ENCODE measurements around the gene RAB11A. TPM values are rescaled to one million over a fixed set of nuclear protein-coding genes. Genes with fewer than 3 reads are reported as not detected.

Gene RAB11A
- total RNA-seq, 1 experiment from 2014 or later: 200 TPM

DNA sequence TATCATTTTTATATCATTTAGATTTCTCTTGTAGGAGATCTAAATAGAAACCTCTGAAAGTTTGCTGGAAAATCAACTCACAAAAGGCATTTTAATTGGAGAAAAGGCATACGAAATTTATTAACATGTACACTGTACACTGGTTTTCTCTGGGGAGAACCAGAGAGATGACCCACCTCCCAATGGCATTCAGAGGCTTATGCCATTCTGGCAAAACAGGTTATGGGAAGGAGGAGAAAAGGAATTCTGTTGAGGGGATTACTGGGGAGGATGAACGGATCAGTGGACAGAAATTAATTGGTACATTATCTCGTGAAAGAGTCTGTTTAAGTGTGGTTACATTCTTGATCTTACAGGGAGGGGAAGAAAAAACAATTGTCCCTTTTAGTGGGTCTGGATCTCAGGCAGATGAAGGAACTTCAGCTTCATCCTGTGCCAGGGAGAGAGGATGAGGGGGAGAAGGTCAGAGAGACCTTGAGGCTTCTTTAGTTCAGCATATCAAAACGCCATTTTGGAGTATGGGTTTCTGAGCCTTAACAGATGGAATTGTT, 16.5 kb downstream of the RAB11A start:
- no peak for DNase-seq (ENCODE audit: low read depth)

DNA sequence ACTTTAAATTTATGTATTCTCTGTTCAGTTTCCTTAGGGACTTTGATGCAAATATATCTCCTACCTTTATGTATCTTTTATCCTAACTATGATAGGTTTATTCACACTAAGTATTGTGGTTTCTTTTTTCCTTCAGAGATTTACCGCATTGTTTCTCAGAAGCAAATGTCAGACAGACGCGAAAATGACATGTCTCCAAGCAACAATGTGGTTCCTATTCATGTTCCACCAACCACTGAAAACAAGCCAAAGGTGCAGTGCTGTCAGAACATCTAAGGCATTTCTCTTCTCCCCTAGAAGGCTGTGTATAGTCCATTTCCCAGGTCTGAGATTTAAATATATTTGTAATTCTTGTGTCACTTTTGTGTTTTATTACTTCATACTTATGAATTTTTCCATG, 18.3 kb downstream of the RAB11A start:
- DNase-seq (ENCODE audit: low read depth): no peak

- DNase-seq (ENCODE audit: low read depth): no peak
Observed at GRCh38 chr15:65888981-65889380, 19.7 kb downstream of the RAB11A start.

DNA sequence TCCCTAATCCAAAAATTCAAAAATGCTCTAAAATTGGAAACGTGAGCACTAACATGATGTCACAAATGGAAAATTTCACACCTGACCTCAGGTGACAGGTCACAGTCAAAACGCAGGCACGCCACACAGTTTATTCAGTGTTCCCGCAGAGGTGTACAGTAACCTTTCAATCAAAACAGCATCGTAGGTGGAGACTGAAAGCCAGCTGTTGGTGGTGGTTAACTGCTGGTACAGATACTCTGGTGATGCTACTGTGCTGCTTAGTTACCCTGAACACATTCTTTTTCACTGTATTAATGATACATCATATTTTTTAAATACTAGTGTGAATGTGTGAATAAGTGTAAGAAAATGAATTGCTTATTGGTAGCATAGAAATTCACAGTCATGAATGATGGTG, 23.8 kb downstream of the RAB11A start:
- DNase-seq (ENCODE audit: low read depth): no peak

DNA sequence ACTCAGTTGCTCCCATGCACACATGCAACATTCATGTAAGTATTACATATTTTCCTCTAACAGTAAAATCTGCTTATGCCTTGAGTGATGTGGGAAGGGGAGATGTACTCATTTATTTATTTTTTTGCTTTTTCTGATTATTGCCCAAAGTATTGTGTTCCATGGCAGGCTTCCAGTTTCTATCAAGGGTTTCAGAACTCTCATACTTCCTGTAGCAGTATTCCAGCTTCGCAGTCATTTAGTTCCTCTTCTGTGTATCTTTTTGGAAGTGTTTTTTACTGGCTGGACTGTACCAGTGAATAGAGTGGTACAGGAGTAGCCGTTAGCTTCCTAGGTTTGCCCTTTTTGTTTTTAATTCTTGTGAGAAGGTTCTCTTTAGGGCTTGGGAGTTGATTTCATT, 26.9 kb downstream of the RAB11A start:
- DNase-seq (ENCODE audit: low read depth): no peak

DNA sequence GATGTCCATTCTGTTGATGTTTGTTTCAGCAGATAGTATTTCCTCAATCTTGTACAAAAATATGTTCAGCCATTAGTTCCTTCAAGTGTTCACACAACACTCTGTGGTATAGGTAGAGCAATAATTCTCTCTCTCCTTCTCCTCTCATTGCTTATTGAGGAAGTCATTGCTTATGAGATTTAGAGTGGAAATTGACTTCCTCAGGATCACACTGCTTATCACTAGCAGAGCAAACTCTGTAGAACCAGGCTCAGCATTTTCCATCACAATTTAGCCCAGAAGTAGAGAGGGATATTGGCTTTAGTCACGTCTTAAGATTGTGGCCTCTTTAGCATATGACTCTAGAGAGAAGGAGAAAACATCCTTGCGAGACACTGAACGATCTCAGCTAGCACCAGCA, 31.2 kb downstream of the RAB11A start:
- DNase-seq (ENCODE audit: low read depth): no peak

DNA sequence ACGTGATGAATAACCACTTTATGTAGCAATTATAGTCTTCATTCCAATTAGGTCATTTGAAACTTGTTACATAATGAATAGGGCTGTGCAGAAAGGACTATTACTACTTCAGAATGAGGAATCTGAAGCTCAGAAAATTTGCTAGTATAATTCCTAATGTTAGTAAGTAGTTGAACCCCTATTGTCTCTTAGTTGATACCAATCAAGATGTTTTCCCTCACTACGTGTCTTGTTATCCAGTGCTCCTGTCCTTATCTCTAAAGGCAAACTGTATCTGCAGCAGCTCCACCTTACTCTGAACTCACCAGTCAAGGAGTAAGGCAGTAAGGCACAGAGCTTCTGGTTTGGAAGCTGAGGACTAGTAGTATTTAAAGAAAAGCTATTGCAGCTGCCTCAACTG, 32.0 kb downstream of the RAB11A start:
- DNase-seq (ENCODE audit: low read depth): no peak

- no peak for DNase-seq (ENCODE audit: low read depth)
Observed at GRCh38 chr15:65901836-65902235, 32.5 kb downstream of the RAB11A start.

DNA sequence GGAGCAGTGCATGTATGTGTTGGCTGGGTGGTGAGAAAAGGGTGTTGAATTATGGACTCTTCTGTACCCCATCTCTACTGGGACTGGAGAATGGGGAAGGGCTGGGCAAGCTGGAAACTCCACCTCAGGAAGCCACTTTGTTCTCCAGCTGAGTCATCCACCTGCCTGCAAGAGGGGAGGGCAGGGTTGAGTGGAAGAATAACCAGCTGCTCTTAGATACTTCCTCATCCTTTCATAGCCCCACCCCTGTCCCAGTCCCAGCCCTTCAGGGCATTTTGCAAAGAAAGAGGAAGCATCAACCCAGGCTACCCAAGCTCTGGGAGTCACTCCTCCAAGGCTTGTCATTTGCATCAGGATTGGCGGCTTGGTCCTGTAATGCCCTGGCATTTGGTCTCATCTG, 33.1 kb downstream of the RAB11A start:
- peak; percentile 34 for DNase-seq (ENCODE audit: low read depth)

- DNase-seq (ENCODE audit: low read depth): no peak
Observed at GRCh38 chr15:65903296-65904073, 34.2 kb downstream of the RAB11A start.

DNA sequence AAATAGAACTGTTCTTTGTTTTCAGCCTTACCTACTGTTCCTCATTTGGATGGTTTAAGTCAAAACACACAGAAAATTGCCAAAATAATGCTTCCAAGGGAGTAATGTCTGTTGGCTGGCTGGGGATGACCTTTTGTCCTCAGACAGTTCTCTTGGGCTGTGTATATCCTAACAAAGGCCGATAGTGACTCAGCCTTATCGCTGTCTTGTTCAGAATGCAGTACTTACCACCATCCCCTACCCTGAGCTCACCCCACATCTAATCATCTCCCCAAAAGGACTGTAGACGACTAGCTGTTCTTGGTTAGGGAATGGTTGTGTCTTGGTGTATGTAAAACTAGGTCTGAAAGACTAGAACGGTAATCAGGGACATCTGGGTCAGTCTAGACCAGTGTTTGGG, 35.0 kb downstream of the RAB11A start:
- DNase-seq (ENCODE audit: low read depth): no peak

DNA sequence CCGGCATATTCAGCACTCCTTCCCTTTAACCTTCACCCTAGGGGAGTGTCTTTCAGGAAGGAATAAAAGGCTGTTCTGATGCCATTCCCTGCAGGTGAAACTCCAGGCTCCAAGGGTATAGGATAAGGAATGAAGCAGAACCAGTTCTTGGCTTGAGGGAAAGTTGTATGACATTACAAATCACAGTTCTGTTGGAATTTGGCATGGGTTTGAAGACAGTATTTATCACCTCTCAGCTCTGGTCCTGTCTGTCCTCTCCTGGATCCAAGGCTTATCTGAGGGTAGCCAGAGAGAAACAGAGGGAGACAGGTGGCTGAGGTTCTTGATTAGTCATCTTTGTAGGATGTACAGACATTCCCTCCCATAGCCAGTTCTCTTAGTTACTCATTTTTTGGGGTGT, 37.1 kb downstream of the RAB11A start:
- no peak for DNase-seq (ENCODE audit: low read depth)

DNA sequence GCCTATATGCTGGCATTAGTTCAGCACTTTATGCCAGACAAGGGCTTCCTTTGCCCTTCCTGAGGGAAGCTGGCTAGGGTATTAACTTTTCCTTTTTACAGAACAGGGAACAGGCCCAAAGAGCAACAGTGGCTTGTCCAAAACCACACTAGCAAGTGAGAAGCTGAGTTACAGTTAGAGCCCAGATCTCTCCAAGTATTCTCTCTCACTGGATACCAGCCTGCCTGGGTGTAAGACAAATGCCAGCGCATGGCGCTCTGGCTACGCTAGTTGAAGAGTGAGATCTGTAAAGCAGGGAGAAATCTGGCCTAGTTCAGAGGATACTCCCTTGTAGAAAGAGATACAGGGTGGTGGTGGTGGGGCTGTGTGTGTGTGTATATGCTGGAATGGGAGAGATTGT, 38.4 kb downstream of the RAB11A start:
- DNase-seq (ENCODE audit: low read depth): no peak

- DNase-seq (ENCODE audit: low read depth): no peak
Observed at GRCh38 chr15:65908876-65909275, 39.6 kb downstream of the RAB11A start.

- DNase-seq (ENCODE audit: low read depth): no peak
Observed at GRCh38 chr15:65909831-65910230, 40.5 kb downstream of the RAB11A start.

DNA sequence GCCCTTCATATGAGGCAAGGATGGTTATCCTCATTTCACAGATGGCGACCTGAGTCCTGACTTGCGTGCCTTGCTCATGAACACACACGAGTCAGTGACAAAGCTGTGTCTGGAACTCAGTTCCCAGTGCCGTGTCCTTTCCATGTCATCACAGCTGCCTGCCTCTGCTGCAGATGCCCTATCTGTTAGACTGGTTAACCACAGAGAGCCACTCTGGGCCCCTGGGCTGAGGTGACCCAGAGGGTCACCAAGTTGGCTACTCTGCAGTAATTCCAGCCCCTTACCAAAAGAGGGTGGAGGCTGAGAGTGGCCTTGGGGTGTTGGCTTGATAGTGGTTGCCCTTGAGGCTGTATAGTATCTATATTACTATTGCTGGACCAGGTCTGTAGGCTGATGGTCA, 41.0 kb downstream of the RAB11A start:
- no peak for DNase-seq (ENCODE audit: low read depth)

- DNase-seq (ENCODE audit: low read depth): no peak
Observed at GRCh38 chr15:65912235-65912634, 42.9 kb downstream of the RAB11A start.

DNA sequence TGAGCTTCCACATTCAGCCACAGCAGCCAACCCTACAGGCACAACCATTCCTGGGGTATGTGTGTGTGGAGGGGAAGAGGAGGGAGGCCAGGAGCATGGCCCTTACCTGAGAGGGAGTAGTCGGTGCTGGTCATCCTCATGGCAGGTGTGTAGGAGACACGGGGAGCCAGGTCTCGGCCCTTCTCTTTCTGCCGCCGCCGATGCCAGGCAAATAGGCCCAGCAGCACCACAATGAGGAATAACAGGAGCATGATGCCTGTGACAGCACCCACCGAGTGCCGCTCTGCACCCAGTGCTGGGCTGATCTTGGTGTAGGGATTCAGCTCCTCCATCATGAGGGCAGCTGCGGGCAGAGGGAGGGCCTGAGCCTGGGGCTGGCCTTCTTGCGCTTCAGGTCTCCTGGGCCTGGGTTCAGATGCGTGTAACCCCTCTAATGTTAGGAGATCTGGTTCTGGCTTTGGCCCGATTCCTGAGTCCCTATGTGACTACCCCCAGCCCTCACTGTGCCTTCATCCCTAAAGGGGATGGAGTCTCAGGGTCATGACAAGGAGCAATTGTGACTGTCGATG, 44.4 kb downstream of the RAB11A start:
- DNase-seq (ENCODE audit: low read depth): no peak

GRCh38 chr15:65914386-65914785, 45.1 kb downstream of the RAB11A start:
- DNase-seq (ENCODE audit: low read depth): no peak

DNA sequence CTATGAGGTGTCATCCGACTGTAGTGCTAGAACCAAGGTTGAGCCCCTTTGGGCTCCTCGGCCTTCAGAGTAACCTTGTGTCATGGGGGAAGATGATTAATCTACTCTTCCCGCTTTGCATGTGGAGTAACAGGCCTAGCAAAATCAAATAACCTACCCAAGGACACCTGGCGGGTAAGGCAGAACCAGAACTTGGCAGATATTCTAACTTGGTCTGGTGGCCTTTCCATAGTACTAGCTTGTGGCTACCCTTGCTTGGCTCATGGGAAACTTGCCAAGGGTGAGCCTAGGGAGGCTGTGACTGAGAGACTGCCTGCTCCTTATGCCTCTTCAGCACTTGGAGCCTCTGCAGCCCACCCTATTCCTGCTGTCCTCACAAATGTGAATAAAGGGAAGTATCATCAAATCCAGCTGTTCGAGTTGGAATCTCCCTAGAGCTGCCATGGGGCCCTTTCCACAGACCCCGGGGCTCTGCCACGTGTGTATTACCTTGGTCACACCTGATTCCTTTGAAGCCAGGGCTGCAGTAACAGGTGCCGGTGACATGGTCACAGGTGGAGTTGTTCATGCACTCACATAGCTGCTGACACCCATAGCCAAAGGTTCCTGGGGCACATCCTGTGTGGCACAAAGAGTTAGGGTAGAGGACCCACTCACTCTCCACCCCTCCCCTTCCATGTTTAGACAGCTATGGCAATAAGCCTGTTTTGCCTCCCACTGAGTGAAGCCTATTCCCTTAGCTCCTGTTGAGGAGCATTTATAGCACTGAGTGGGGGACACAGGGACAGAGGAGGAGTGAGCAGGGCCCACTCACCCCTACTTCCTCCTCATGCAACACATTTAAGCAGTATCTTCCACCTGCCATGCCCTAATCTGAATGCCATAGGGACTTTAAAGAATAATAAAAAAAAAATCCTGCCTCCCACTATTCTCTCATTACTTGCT, 46.0 kb downstream of the RAB11A start:
- no peak for DNase-seq (ENCODE audit: low read depth)

GRCh38 chr15:65916041-65916663, 46.9 kb downstream of the RAB11A start:
- DNase-seq (ENCODE audit: low read depth): no peak
